ENCODE results near the gene PLA2G12B.

DNA sequence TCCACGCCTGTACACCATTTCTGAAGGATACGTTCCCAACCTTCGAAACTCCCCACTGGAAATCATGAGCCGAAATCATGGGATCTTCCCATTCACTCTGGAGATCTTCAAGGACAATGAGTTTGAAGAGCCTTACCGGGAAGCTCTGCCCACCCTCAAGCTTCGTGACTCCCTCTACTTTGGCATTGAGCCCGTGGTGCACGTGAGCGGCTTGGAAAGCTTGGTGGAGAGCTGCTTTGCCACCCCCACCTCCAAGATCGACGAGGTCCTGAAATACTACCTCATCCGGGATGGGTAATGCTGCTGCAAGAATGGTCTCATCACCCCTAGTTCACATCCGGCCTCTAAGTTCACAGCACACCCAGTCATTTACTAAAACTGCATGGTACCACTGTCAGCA, 30.3 kb downstream of the PLA2G12B start:
- TF ChIP-seq, protein P1, sequence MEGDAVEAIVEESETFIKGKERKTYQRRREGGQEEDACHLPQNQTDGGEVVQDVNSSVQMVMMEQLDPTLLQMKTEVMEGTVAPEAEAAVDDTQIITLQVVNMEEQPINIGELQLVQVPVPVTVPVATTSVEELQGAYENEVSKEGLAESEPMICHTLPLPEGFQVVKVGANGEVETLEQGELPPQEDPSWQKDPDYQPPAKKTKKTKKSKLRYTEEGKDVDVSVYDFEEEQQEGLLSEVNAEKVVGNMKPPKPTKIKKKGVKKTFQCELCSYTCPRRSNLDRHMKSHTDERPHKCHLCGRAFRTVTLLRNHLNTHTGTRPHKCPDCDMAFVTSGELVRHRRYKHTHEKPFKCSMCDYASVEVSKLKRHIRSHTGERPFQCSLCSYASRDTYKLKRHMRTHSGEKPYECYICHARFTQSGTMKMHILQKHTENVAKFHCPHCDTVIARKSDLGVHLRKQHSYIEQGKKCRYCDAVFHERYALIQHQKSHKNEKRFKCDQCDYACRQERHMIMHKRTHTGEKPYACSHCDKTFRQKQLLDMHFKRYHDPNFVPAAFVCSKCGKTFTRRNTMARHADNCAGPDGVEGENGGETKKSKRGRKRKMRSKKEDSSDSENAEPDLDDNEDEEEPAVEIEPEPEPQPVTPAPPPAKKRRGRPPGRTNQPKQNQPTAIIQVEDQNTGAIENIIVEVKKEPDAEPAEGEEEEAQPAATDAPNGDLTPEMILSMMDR (IDR thresholded peaks at IDR 0.05; ENCODE audit: insufficient read depth, low read depth, low read length), result no peak
- TF ChIP-seq EZH2 (IDR thresholded peaks at IDR 0.05; ENCODE audit: insufficient read depth, low read length), result no peak

Data from astrocyte (in vitro differentiated cells and primary cell).